Left renal pelvis (tissue), 4 donors: ENCODE data around the gene TLN1. TPM values are rescaled to one million over a fixed set of nuclear protein-coding genes. Genes with fewer than 3 reads are reported as not detected.

Source experiments
- DNase-seq, 4 donors: peaks; one replicate each; pipeline ENCODE4 v3.0.0-alpha.2; 2013; ENCODE audit warnings: low read depth in 4 of 4, low spot score in 3 of 4
- polyA plus RNA-seq, 4 donors: library from polyadenylated mRNA; unstranded; fragments of 120-200 nt; gene quantifications; one replicate each; pipeline ENCODE4 v1.2.1, GENCODE V29; 2013; ENCODE audit not compliant: insufficient read length in 4 of 4

The TLN1 gene, protein sequence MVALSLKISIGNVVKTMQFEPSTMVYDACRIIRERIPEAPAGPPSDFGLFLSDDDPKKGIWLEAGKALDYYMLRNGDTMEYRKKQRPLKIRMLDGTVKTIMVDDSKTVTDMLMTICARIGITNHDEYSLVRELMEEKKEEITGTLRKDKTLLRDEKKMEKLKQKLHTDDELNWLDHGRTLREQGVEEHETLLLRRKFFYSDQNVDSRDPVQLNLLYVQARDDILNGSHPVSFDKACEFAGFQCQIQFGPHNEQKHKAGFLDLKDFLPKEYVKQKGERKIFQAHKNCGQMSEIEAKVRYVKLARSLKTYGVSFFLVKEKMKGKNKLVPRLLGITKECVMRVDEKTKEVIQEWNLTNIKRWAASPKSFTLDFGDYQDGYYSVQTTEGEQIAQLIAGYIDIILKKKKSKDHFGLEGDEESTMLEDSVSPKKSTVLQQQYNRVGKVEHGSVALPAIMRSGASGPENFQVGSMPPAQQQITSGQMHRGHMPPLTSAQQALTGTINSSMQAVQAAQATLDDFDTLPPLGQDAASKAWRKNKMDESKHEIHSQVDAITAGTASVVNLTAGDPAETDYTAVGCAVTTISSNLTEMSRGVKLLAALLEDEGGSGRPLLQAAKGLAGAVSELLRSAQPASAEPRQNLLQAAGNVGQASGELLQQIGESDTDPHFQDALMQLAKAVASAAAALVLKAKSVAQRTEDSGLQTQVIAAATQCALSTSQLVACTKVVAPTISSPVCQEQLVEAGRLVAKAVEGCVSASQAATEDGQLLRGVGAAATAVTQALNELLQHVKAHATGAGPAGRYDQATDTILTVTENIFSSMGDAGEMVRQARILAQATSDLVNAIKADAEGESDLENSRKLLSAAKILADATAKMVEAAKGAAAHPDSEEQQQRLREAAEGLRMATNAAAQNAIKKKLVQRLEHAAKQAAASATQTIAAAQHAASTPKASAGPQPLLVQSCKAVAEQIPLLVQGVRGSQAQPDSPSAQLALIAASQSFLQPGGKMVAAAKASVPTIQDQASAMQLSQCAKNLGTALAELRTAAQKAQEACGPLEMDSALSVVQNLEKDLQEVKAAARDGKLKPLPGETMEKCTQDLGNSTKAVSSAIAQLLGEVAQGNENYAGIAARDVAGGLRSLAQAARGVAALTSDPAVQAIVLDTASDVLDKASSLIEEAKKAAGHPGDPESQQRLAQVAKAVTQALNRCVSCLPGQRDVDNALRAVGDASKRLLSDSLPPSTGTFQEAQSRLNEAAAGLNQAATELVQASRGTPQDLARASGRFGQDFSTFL (N-terminal part only)
- 100 to 1,000 TPM; 141 to 173 (median 163) TPM for polyA plus RNA-seq

DNA sequence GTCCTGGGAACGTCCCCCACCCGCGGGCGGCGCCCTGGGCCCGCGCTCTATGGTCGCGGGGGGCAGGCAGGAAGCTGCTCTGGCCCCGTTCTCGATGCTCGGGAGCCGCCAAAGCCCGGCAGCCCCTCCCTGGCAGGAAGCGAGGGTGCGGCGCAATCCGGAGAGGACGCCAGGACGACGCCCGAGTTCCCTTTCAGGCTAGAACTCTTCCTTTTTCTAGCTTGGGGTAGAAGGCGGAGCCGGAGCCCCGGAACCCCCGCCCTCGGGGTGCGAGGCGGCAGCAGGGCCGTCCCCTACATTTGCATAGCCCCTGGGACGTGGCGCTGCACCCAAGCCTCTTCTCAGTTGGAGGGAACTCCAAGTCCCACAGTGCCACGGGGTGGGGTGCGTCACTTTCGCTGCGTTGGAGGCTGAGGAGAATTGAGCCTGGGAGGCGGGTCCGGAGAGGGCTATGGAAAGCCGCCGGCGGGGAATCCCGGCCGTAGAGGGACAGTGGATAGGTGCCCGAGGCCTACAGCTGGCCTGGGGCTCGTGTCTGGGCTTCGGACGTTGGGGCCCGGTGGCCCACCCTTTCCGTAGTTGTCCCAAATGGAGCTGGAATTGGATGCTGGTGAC lies at the start of gene TLN1, which contains the start of gene CREB3:
Gene TLN1 (minus strand): TSS at position 11 of the 615 bp plus-strand sequence. CDS start 6,501 bp downstream, outside the sequence.
Gene CREB3 (plus strand): TSS at position 482 of the 615 bp plus-strand sequence. CDS start 107 bp downstream, at position 589.
- DNase-seq: peak; percentile 90 to 96 (median 94)

GRCh38 chr9:35781066-35781465 lies 49.1 kb upstream of the TLN1 start:
- no peak for DNase-seq

DNA sequence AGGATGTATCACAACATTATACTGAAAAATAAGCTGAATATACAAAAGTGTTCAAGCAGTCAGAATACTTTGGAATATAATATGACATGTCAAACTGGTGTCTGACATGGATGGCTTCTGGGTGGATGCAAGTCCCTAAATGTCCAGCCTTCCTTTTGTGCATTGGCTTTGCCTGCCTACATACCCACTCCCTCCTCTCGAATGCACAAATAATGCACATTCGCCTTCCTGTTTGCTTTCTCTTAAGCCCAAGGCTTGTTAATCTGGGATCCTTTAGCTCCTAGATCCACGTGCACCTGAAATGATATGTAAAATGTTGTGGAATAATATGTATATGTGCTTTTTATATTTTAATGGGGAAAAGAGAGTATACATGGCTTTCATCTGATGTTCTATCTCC lies 46.5 kb upstream of the TLN1 start:
- DNase-seq: no peak

DNA sequence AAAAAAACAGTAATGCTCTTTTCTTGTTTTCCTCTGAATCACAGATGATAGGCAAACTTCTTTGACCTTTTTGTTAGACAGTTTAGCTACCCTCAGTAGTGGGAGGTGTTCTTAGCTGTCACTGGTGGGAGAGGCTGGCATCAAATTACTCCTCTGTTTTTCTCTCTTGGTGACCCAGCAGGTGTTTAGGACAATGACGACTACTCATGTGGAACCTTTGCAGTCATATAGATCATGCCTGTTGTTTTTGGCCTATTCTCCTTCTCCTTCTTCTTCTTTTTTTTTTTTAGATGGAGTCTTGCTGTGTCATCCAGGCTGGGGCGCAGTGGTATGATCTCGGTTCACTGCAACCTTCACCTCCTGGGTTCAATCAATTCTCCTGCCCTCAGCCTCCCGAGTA lies 44.0 kb upstream of the TLN1 start:
- peak in 1 of 4 donors; percentile 36 for DNase-seq

DNA sequence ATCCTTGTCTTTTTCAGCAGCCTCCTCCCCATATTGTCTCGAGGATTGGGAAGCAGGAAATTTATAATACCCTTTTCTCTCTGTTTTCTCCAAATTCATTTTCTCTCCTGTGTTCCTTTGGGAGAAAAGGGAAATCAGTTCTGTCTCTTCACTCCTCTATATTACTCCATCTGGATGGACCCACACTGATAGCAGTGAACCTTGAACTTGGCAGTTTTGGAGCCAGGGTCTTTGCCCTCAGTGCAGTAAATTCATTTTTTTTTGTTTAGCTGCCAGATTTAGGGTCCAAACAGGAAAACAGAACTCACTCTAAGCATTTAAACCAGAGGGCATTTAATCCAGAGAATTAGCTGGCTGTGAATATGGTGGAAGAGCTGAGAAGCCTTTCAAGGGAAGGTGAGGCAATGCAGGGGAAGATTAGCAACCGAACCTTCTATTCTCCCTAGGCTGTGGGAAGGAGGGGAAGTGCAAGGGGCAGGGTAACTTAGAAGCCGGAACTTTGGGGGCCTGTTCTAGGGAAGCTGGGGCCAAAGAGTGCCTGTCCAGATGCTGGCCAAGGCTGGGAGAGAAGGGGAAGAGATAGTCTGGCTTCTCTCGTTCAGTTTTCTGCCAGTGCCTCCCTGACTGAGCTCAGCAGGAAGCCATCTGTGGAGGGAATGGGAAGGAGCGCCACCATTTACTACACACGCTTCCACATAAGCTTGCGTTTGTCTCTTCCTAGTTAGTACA lies 43.1 kb upstream of the TLN1 start:
- no peak for DNase-seq

DNA sequence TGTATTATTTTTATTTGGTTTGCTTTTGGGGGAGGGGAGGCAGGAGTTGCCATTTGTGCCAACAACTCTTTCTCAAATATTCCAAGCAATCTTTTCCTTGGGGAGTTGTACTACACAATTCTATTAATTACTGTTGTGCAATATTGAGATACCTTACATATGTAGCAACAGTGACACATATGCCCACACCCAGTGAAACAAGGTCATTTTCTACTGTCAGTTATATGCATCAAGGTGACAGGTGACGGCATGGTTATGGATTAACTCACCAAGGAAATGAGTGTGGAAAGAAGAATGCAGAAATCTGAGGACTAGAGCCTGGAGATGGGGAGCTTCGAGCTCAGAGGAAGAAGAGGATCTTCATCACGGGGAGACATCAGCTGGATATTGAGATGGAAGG lies 39.9 kb upstream of the TLN1 start:
- DNase-seq: no peak

- no peak for DNase-seq
These were observed 39.5 kb upstream of the TLN1 start for GRCh38 chr9:35771534-35771933.

GRCh38 chr9:35771075-35771433 lies 39.1 kb upstream of the TLN1 start:
- no peak for DNase-seq

- DNase-seq: no peak
These were observed 37.8 kb upstream of the TLN1 start for GRCh38 chr9:35769763-35770162.

GRCh38 chr9:35767458-35767857 lies 35.5 kb upstream of the TLN1 start:
- DNase-seq: no peak

DNA sequence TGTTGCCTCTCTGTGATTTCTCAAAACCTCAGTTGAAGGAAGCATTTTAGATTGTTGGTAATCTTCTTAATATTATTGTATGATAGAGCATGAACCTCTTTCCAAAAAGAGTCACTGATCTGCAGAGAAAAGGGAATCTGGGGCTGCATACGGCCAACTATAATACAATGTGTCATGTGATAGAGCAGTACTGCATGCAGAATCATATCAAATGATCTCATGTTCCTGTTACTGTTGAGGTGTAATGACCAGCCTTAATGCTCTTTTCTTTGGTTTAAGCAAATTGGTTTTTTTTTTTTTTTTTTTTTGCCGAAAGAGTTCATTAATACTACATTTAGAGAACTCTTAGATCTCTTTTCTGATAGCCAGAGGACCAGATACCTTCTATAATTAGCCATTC lies 35.0 kb upstream of the TLN1 start:
- DNase-seq: no peak

GRCh38 chr9:35763803-35764202 lies 31.8 kb upstream of the TLN1 start:
- DNase-seq: no peak

DNA sequence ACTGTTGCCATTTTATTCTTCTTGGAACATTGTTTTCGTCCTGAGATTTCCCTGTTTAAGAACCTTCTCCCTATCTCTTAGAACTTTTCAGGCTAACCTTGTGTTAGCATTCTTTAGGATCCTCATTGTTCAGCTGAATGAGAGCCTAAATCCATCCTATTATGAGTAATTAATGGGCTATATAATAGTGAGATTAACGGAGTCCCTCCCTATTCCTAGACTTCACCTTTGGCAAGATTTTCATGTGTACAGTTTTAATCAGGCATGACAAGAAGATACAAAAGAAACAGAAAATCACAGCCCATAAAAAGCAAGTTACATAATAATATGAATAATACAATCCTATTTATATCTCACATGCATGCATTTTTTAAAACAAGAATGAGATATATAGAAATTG lies 31.2 kb upstream of the TLN1 start:
- DNase-seq: no peak

DNA sequence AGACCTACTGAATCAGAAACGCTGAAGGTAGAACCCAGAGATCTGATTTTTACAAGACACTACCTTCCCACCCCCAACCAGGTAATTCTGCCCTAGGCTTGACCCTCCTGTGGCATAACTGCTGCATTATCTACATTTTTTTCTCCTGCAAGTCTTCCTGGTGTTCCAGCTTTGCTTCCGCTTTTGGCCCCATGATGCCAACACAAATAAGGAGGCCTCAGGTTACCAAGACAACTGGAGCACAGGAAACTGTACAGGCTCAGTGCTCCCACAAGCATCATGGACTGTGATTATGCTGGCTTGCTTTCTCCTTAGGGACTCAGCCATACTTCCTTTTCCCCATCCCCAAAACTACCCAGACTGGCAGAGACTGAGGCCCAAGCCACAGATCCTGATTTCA lies 28.7 kb upstream of the TLN1 start:
- DNase-seq: no peak

DNA sequence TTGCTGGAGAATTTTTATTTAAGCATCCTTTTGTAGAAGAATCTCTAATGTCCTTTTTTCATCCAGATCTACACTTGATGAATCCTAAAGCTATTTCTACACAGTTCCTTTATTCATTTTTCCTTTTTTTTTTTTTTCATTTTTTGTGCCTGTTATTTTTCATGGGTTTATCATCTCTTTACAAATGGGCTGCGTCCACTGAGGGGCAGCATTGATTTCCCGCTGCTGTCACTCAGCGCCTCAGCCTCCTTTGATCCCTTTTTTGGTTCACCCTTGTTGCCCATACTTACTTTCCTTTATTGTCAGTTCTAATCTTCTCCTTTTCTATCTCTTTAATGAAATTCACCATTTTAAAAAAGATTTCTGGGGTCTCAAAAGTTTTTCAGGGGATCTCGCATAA lies 27.8 kb upstream of the TLN1 start:
- no peak for DNase-seq

DNA sequence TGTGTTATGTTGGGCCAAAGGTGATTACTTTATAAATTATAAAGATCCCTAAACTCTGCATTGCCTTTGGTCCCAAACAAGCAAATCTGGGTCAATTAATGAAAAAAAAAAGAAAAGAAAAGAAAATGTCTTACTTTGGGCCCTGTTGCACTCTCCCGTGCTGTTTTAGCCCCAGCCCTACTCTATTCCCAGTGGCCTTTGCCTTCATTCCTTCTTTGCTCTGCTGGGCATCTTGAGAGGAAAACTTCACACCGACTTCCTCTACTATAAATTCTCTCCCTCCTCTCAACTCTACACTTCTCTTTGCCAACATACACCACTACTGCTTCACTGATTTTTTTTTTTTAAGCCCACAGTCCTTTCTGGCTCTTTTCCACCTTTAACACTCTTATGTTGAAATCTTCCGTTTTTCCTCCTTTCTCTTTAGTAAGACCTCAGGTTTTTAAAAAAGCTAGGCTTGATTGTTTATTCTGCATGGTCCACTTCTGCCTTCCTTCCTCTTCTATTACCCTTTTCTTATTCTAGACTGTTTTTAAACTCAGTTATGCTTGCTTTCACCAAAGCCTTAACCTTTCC lies 26.6 kb upstream of the TLN1 start:
- no peak for DNase-seq

- DNase-seq: no peak
These were observed 25.9 kb upstream of the TLN1 start for GRCh38 chr9:35757892-35758275.

GRCh38 chr9:35757226-35757891 lies 25.4 kb upstream of the TLN1 start:
- DNase-seq: no peak
